Sigmoid colon (tissue), 7 donors: ENCODE results near the gene SLC25A10. TPM values are rescaled to one million over a fixed set of nuclear protein-coding genes. Genes with fewer than 3 reads are reported as not detected.

Source experiments
- DNase-seq: peaks from one replicate; pipeline ENCODE4 v3.0.0-alpha.2; 2019
- H3K27ac ChIP-seq, 4 donors: fragments of 200-600 bp; sonication (generic); one replicate each; pipeline ENCODE4 v1.5.1; 2016 to 2019; ENCODE audit warnings: mild to moderate bottlenecking in 1 of 4
- H3K27me3 ChIP-seq, 3 donors: fragments of 200-600 bp; sonication (generic); one replicate each; pipeline ENCODE4 v1.5.1; 2019; ENCODE audit warnings: mild to moderate bottlenecking in 1 of 3
- H3K36me3 ChIP-seq, 4 donors: fragments of 200-600 bp; sonication (generic); one replicate each; pipeline ENCODE4 v1.5.1; 2016 to 2019
- H3K4me1 ChIP-seq, 4 donors: fragments of 200-600 bp; sonication (generic); one replicate each; pipeline ENCODE4 v1.5.1; 2017 to 2019
- H3K4me3 ChIP-seq, 4 donors: fragments of 200-600 bp; sonication (generic); one replicate each; pipeline ENCODE4 v1.5.1; 2017 to 2019; ENCODE audit warnings: mild to moderate bottlenecking in 2 of 4, moderate library complexity in 1 of 4
- H3K9me3 ChIP-seq, 4 donors: fragments of 200-600 bp in 3 of 4; sonication (generic) in 3 of 4; one replicate each; pipeline versions ENCODE4 v1.5.1 to v1.6.1; 2013 to 2019
- EP300 ChIP-seq, 4 donors: sonication (generic); formaldehyde crosslinking; IDR thresholded peaks; one replicate each; pipeline ENCODE4 v1.6.1; 2017; ENCODE audit warnings: antibody characterized with exemption in 4 of 4
- POLR2A ChIP-seq, 2 donors: fragments of 450-650 bp; IDR thresholded peaks; one replicate each; pipeline ENCODE4 v1.6.1; 2016; ENCODE audit warnings: antibody characterized with exemption in 2 of 2, mild to moderate bottlenecking in 2 of 2, moderate library complexity in 2 of 2
- POLR2AphosphoS5 ChIP-seq, 4 donors: sonication (generic); formaldehyde crosslinking; IDR thresholded peaks; one replicate each; pipeline ENCODE4 v1.6.1; 2017; ENCODE audit warnings: antibody characterized with exemption in 4 of 4
- WGBS, 2 donors: extraction: QIAGEN DNeasy Blood & Tissue Kit; methylation state at CpG; one replicate each; pipeline ENCODE4 v1.1.7; 2013; 5-methylcytosine and 5-hydroxymethylcytosine counted together
- intact Hi-C: fragments of 100-400 bp; cut with DNase I; formaldehyde crosslinking; loops from one replicate; pipeline ENCODE4 v1.15.1; 2023
- polyA plus RNA-seq, 3 donors: library from polyadenylated mRNA; stranded (reverse); fragments of 200-250 nt; gene quantifications; one replicate each; pipeline ENCODE4 v1.2.3, GENCODE V29; 2013
- total RNA-seq, 4 donors: library from RNA; depleted of rRNA; stranded (reverse); fragments of >200 nt; gene quantifications; one replicate each; pipeline ENCODE4 v1.1.0, GENCODE V29; 2016
- TF ChIP-seq, protein P1 (sequence below), 4 experiments: fragments of 450-650 bp in 3 of 4; fragments of 200-600 bp in 1 of 4; IDR thresholded peaks; one replicate each; pipeline ENCODE4 v1.5.1; 2016 to 2019; ENCODE audit warnings: antibody characterized with exemption in 4 of 4, mild to moderate bottlenecking in 3 of 4, moderate library complexity in 2 of 4
- donor health status: healthy with polysubstance abuse.
- donor health status: Bipolar disorder and iron deficiency.
- donor health status: healthy.

The SLC25A10 gene
- total and polyA plus RNA-seq, 7 donors, result 0.99 to 63.2 (median 7.1) TPM

DNA sequence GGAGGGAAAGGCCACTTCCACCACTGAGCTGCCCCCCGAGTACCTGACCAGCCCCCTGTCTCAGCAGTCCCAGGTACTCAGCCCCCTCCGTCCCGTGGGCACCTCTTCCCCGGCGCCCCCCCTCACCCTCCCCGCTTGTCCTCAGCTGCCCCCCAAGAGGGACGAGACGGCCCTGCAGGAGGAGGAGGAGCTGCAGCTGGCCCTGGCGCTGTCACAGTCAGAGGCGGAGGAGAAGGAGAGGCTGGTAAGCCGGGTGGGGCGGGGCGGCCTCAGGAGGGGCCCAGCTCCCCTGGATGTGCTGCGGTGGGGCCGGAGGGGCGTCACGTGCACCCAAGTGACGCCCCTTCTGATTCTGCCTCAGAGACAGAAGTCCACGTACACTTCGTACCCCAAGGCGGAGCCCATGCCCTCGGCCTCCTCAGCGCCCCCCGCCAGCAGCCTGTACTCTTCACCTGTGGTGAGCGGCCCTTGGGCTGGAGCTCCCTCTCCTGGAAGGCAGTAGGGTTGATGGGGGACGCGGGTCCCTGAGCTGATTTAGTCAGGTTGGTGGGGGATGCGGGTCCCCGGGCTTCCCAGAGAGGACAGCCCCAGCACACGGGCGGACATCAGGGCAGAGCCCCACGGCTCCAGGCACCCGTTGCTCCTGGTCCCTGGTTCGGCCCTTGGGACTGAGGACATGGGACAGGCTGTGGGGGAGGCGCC, 18.4 kb upstream of the SLC25A10 start:
- H3K36me3 ChIP-seq, result peaks cover 53 to 100% (median 83%) of the 10 kb centered on the region in 4 donors
- TF ChIP-seq POLR2AphosphoS5 (IDR thresholded peaks at IDR 0.05) (no peak), EP300 (IDR thresholded peaks at IDR 0.05) (no peak), POLR2A (IDR thresholded peaks at IDR 0.05) (no peak)
- TF ChIP-seq, protein P1, sequence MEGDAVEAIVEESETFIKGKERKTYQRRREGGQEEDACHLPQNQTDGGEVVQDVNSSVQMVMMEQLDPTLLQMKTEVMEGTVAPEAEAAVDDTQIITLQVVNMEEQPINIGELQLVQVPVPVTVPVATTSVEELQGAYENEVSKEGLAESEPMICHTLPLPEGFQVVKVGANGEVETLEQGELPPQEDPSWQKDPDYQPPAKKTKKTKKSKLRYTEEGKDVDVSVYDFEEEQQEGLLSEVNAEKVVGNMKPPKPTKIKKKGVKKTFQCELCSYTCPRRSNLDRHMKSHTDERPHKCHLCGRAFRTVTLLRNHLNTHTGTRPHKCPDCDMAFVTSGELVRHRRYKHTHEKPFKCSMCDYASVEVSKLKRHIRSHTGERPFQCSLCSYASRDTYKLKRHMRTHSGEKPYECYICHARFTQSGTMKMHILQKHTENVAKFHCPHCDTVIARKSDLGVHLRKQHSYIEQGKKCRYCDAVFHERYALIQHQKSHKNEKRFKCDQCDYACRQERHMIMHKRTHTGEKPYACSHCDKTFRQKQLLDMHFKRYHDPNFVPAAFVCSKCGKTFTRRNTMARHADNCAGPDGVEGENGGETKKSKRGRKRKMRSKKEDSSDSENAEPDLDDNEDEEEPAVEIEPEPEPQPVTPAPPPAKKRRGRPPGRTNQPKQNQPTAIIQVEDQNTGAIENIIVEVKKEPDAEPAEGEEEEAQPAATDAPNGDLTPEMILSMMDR (IDR thresholded peaks at IDR 0.05), result no peak
- H3K27ac ChIP-seq, result no peak overlapping the region
- H3K4me1 ChIP-seq, result no peaks in the 10 kb centered on the region
- H3K4me3 ChIP-seq, result no peak overlapping the region
- no peaks in the 10 kb centered on the region for H3K9me3 ChIP-seq
- no peak for DNase-seq
- H3K27me3 ChIP-seq, result no peaks in the 10 kb centered on the region
- intact Hi-C loops, result no loop called here
- WGBS, 2 donors, result 91 to 93% methylated on average over 35 of the region's 35 CpGs

DNA sequence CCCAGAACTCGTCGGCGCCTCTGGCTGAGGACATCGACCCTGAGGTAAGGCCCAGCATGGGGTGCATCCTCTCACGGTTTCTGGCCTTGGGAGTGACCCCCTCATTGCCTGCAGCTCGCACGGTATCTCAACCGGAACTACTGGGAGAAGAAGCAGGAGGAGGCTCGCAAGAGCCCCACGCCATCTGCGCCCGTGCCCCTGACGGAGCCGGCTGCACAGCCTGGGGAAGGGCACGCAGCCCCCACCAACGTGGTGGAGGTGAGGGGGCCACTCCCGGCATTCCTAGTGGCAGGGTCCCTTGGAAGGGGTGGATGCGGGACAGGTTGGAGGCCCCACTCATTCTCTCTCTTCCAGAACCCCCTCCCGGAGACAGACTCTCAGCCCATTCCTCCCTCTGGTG, 17.3 kb upstream of the SLC25A10 start:
- H3K36me3 ChIP-seq, result peaks cover 55 to 100% (median 74%) of the 10 kb centered on the region in 4 donors
- DNase-seq, result no peak
- H3K27me3 ChIP-seq, result no peaks in the 10 kb centered on the region
- no peak overlapping the region for H3K4me3 ChIP-seq
- TF ChIP-seq POLR2AphosphoS5 (IDR thresholded peaks at IDR 0.05) (no peak), EP300 (IDR thresholded peaks at IDR 0.05) (no peak), POLR2A (IDR thresholded peaks at IDR 0.05) (no peak)
- TF ChIP-seq, protein P1 (IDR thresholded peaks at IDR 0.05), result no peak
- no peaks in the 10 kb centered on the region for H3K9me3 ChIP-seq
- no peaks in the 10 kb centered on the region for H3K4me1 ChIP-seq
- H3K27ac ChIP-seq, result no peak overlapping the region
- 93 to 95% methylated on average over 19 of the region's 19 CpGs for WGBS, 2 donors
- intact Hi-C loops, result no loop called here

DNA sequence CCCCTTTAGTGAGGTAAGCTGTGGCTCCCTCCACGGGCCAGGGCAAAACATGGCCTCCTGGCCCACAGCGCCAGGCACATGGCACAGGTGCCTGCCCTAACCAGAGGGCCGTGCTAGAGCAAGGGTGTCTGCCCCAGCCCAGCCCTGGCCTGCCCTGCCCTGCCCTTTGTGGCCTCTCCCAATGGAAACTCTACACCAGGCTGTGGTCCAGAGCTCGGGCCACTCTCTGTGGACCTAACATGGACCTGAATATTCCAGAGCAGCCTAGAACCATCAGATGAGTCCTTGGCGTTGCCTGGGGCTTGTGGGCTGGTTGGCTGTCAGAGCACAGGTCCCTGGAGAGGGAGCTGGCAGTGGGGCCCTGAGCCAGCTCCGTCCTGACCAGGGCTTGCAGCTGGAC, 16.9 kb upstream of the SLC25A10 start:
- intact Hi-C loops, result no loop called here
- Histone ChIP-seq H3K4me3 (no peak overlapping the region), H3K27ac (no peak overlapping the region), H3K4me1 (no peaks in the 10 kb centered on the region), H3K9me3 (no peaks in the 10 kb centered on the region), H3K36me3 (peaks cover 55 to 99% (median 70%) of the 10 kb centered on the region in 4 donors), H3K27me3 (no peaks in the 10 kb centered on the region)
- TF ChIP-seq, protein P1 (IDR thresholded peaks at IDR 0.05), result no peak
- TF ChIP-seq POLR2AphosphoS5 (IDR thresholded peaks at IDR 0.05) (no peak), POLR2A (IDR thresholded peaks at IDR 0.05) (no peak), EP300 (IDR thresholded peaks at IDR 0.05) (no peak)
- WGBS, 2 donors, result 88 to 94% methylated on average over 6 of the region's 6 CpGs
- no peak for DNase-seq

DNA sequence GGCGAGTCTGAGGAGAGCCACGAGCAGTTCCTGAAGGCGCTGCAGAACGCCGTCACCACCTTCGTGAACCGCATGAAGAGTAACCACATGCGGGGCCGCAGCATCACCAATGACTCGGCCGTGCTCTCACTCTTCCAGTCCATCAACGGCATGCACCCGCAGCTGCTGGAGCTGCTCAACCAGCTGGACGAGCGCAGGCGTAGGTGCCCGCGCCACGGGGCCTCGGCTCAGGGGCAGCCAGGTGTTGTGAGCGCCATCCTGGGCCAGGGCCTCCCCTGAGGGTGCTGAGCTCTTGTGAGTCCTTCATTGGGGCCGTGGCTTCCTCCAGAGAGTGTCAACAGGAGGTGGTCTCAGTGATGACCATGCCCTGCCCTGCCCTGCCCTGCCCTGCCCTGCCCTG, 16.3 kb upstream of the SLC25A10 start:
- H3K27ac ChIP-seq, result no peak overlapping the region
- no peak overlapping the region for H3K4me3 ChIP-seq
- H3K4me1 ChIP-seq, result peaks cover 0 to 6% (median 3%) of the 10 kb centered on the region in 4 donors
- intact Hi-C loops, result no loop called here
- peaks cover 55 to 99% (median 68%) of the 10 kb centered on the region in 4 donors for H3K36me3 ChIP-seq
- H3K9me3 ChIP-seq, result no peaks in the 10 kb centered on the region
- 92 to 94% methylated on average over 22 of the region's 22 CpGs for WGBS, 2 donors
- no peaks in the 10 kb centered on the region for H3K27me3 ChIP-seq
- TF ChIP-seq POLR2AphosphoS5 (IDR thresholded peaks at IDR 0.05) (no peak), EP300 (IDR thresholded peaks at IDR 0.05) (no peak), POLR2A (IDR thresholded peaks at IDR 0.05) (no peak)
- TF ChIP-seq, protein P1 (IDR thresholded peaks at IDR 0.05), result no peak
- DNase-seq, result no peak
